Neuronal stem cell (in vitro differentiated cells): ENCODE results near the gene NR3C1.

Experiments
- DNase-seq: peaks from one replicate; pipeline ENCODE4 v3.0.0-alpha.2; 2013; ENCODE audit warnings: low spot score
- H2AFZ ChIP-seq: one replicate; pipeline ENCODE4 v1.6.1; 2013; ENCODE audit warnings: mild to moderate bottlenecking, low read length, inconsistent platforms
- H2AK5ac ChIP-seq: 2 replicates; pipeline ENCODE4 v1.6.1; 2013; ENCODE audit warnings: low read depth, mild to moderate bottlenecking, inconsistent platforms, low read length, moderate library complexity, mixed read lengths
- H2BK120ac ChIP-seq: 2 replicates; pipeline ENCODE4 v1.6.1; 2013; ENCODE audit warnings: low read depth, mild to moderate bottlenecking, inconsistent platforms, low read length, moderate library complexity, mixed read lengths
- H2BK12ac ChIP-seq: one replicate; pipeline ENCODE4 v1.6.1; 2013; ENCODE audit warnings: low read length, inconsistent platforms
- H2BK15ac ChIP-seq: 2 replicates; pipeline ENCODE4 v1.6.1; 2013; ENCODE audit warnings: mild to moderate bottlenecking, low read length, inconsistent platforms, mixed read lengths
- H2BK5ac ChIP-seq: one replicate; pipeline ENCODE4 v1.6.1; 2013; ENCODE audit warnings: inconsistent platforms, mild to moderate bottlenecking, low read length, moderate library complexity
- H3K14ac ChIP-seq: one replicate; pipeline ENCODE4 v1.6.1; 2013; ENCODE audit warnings: low read length, inconsistent platforms
- H3K18ac ChIP-seq: 2 replicates; pipeline ENCODE4 v1.6.1; 2013; ENCODE audit warnings: low read length, inconsistent platforms
- H3K23ac ChIP-seq: 2 replicates; pipeline ENCODE4 v1.6.1; 2013; ENCODE audit warnings: low read depth, mild to moderate bottlenecking, mixed read lengths, low read length, inconsistent platforms; ENCODE audit not compliant: poor library complexity
- H3K27ac ChIP-seq: replicated peaks from 3 replicates; pipeline ENCODE4 v1.5.1; 2013; ENCODE audit warnings: low read length, inconsistent platforms
- H3K27me3 ChIP-seq, 3 experiments: 2 replicates each; pipeline ENCODE4 v1.6.1; 2013; ENCODE audit warnings: low read length in 3 of 3, mild to moderate bottlenecking in 2 of 3, inconsistent platforms in 1 of 3, low read depth in 1 of 3, mixed read lengths in 1 of 3, moderate library complexity in 1 of 3; ENCODE audit not compliant: control insufficient read depth in 3 of 3, insufficient read depth in 3 of 3
- H3K36me3 ChIP-seq, 2 donors: replicated peaks in 1 of 2; 2 replicates each; pipeline ENCODE4 v1.6.1; 2013; ENCODE audit warnings: low read length in 2 of 2; ENCODE audit not compliant: control insufficient read depth in 2 of 2, insufficient read depth in 2 of 2
- H3K4ac ChIP-seq: 2 replicates; pipeline ENCODE4 v1.6.1; 2013; ENCODE audit warnings: inconsistent platforms, mild to moderate bottlenecking, low read length, moderate library complexity
- H3K4me1 ChIP-seq, 2 donors: 1 replicate in 1 of 2; 2 replicates in 1 of 2; pipeline ENCODE4 v1.6.1; 2013; ENCODE audit warnings: low read length in 2 of 2, low read depth in 1 of 2; ENCODE audit not compliant: control insufficient read depth in 2 of 2, insufficient read depth in 1 of 2
- H3K4me2 ChIP-seq: one replicate; pipeline ENCODE4 v1.6.1; 2013; ENCODE audit warnings: mild to moderate bottlenecking, low read length, inconsistent platforms; ENCODE audit not compliant: insufficient read depth, poor library complexity, severe bottlenecking
- H3K4me3 ChIP-seq, 2 donors: 2 replicates each; pipeline ENCODE4 v1.5.1; 2013; ENCODE audit warnings: low read length in 2 of 2, mild to moderate bottlenecking in 2 of 2, inconsistent platforms in 1 of 2, moderate library complexity in 1 of 2
- H3K79me1 ChIP-seq: one replicate; pipeline ENCODE4 v1.6.1; 2013; ENCODE audit warnings: low read depth, mild to moderate bottlenecking, inconsistent platforms, low read length, moderate library complexity
- H3K9ac ChIP-seq: one replicate; pipeline ENCODE4 v1.6.1; 2013; ENCODE audit warnings: mild to moderate bottlenecking, low read depth, low read length, inconsistent platforms; ENCODE audit not compliant: poor library complexity
- H3K9me3 ChIP-seq, 2 donors: replicated peaks in 1 of 2; 2 replicates each; pipeline versions ENCODE3 to v1.6.1; 2013; ENCODE audit warnings: low read length in 2 of 2, mild to moderate bottlenecking in 2 of 2, inconsistent platforms in 1 of 2, low read depth in 1 of 2, mixed read lengths in 1 of 2, moderate library complexity in 1 of 2; ENCODE audit not compliant: control insufficient read depth in 2 of 2, insufficient read depth in 1 of 2
- H4K8ac ChIP-seq: one replicate; pipeline ENCODE4 v1.6.1; 2013; ENCODE audit warnings: low read depth, mild to moderate bottlenecking, inconsistent platforms, low read length, moderate library complexity
- H4K91ac ChIP-seq: one replicate; pipeline ENCODE4 v1.6.1; 2013; ENCODE audit warnings: low read length, low read depth, mild to moderate bottlenecking, inconsistent platforms; ENCODE audit not compliant: poor library complexity
- WGBS, 2 donors: extraction: QIAGEN DNeasy Blood & Tissue Kit; methylation state at CpG; one replicate each; pipeline ENCODE4 v1.1.7; 2013; ENCODE audit warnings: missing lambda C conversion rate in 2 of 2, mixed read lengths in 1 of 2; ENCODE audit not compliant: insufficient read length in 2 of 2, insufficient replicate concordance in 1 of 2; ENCODE audit errors: extremely low coverage in 2 of 2; 5-methylcytosine and 5-hydroxymethylcytosine counted together

The NR3C1 gene

GRCh38 chr5:143446535-143447226, 43.2 kb upstream of the NR3C1 start:
- no CpG with 5 or more reads among the region's 1 CpG for WGBS, 2 donors
- Histone ChIP-seq H4K8ac (no peak overlapping the region), H2BK12ac (no peak overlapping the region), H3K23ac (no peak overlapping the region), H2BK15ac (no peak overlapping the region), H3K36me3 (no peaks in the 10 kb centered on the region), H2AK5ac (no peak overlapping the region), H3K9me3 (no peaks in the 10 kb centered on the region), H3K18ac (no peak overlapping the region), H3K14ac (no peak overlapping the region), H3K27ac (no peak overlapping the region), H2AFZ (no peak overlapping the region), H3K4me2 (no peak overlapping the region), H3K4me3 (no peak overlapping the region), H3K9ac (no peak overlapping the region), H3K4me1 (peaks cover 2 to 3% of the 10 kb centered on the region in 2 donors), H3K27me3 (no peaks in the 10 kb centered on the region), H3K4ac (no peak overlapping the region), H4K91ac (no peak overlapping the region), H3K79me1 (no peaks in the 10 kb centered on the region), H2BK120ac (no peak overlapping the region), H2BK5ac (no peak overlapping the region)
- DNase-seq: no peak

- no peak overlapping the region for H3K4me3 ChIP-seq
- no CpG with 5 or more reads among the region's 3 CpGs for WGBS, 2 donors
- H3K4me2 ChIP-seq: no peak overlapping the region
- H2AFZ ChIP-seq: no peak overlapping the region
- H3K4me1 ChIP-seq: peaks cover 2 to 3% of the 10 kb centered on the region in 2 donors
- no peaks in the 10 kb centered on the region for H3K27me3 ChIP-seq
- no peak overlapping the region for H3K27ac ChIP-seq
- H3K36me3 ChIP-seq: no peaks in the 10 kb centered on the region
- no peak overlapping the region for H3K9ac ChIP-seq
- no peak for DNase-seq
- no peak overlapping the region for H3K18ac ChIP-seq
- no peaks in the 10 kb centered on the region for H3K9me3 ChIP-seq
- no peak overlapping the region for H4K91ac ChIP-seq
- H2BK120ac ChIP-seq: no peak overlapping the region
- H2BK5ac ChIP-seq: no peak overlapping the region
- H2BK12ac ChIP-seq: no peak overlapping the region
- H2BK15ac ChIP-seq: no peak overlapping the region
- H2AK5ac ChIP-seq: no peak overlapping the region
- no peak overlapping the region for H4K8ac ChIP-seq
- H3K14ac ChIP-seq: no peak overlapping the region
- H3K23ac ChIP-seq: no peak overlapping the region
- no peak overlapping the region for H3K4ac ChIP-seq
- H3K79me1 ChIP-seq: no peaks in the 10 kb centered on the region
Observed at GRCh38 chr5:143445776-143446175, 42.3 kb upstream of the NR3C1 start.

GRCh38 chr5:143443330-143443729, 39.8 kb upstream of the NR3C1 start:
- Histone ChIP-seq H3K27ac (no peak overlapping the region), H3K4ac (no peak overlapping the region), H3K9ac (no peak overlapping the region), H3K79me1 (no peaks in the 10 kb centered on the region), H3K27me3 (no peaks in the 10 kb centered on the region), H3K36me3 (no peaks in the 10 kb centered on the region), H3K4me2 (no peak overlapping the region), H2BK15ac (no peak overlapping the region), H4K8ac (no peak overlapping the region), H3K9me3 (no peaks in the 10 kb centered on the region), H3K18ac (no peak overlapping the region), H4K91ac (no peak overlapping the region), H2BK12ac (no peak overlapping the region), H3K4me1 (peaks cover 0 to 2% of the 10 kb centered on the region in 2 donors), H2BK120ac (no peak overlapping the region), H3K4me3 (no peak overlapping the region), H2BK5ac (no peak overlapping the region), H2AFZ (no peak overlapping the region), H2AK5ac (no peak overlapping the region), H3K14ac (no peak overlapping the region), H3K23ac (no peak overlapping the region)
- no CpG with 5 or more reads among the region's 1 CpG for WGBS, 2 donors
- no peak for DNase-seq

GRCh38 chr5:143442385-143442784, 38.9 kb upstream of the NR3C1 start:
- Histone ChIP-seq H3K4ac (no peak overlapping the region), H2BK120ac (no peak overlapping the region), H4K91ac (no peak overlapping the region), H2AFZ (no peak overlapping the region), H3K4me2 (no peak overlapping the region), H3K23ac (no peak overlapping the region), H3K4me3 (no peak overlapping the region), H2BK12ac (no peak overlapping the region), H2AK5ac (no peak overlapping the region), H3K4me1 (peaks cover 0 to 8% of the 10 kb centered on the region in 2 donors), H3K27ac (no peak overlapping the region), H3K79me1 (no peaks in the 10 kb centered on the region), H4K8ac (no peak overlapping the region), H2BK15ac (no peak overlapping the region), H3K18ac (no peak overlapping the region), H3K9ac (no peak overlapping the region), H3K27me3 (no peaks in the 10 kb centered on the region), H3K14ac (no peak overlapping the region), H3K9me3 (no peaks in the 10 kb centered on the region), H3K36me3 (no peaks in the 10 kb centered on the region), H2BK5ac (no peak overlapping the region)
- no peak for DNase-seq
- WGBS, 2 donors: no CpG with 5 or more reads among the region's 2 CpGs
